Testis (tissue), 3 donors: ENCODE measurements around the gene GRIK4. TPM values are rescaled to one million over a fixed set of nuclear protein-coding genes. Genes with fewer than 3 reads are reported as not detected.

ENCODE experiments used
- DNase-seq: peaks from one replicate; pipeline ENCODE4 v3.0.0-alpha.2; 2019
- H3K27ac ChIP-seq, 2 donors: fragments of 200-600 bp; sonication (generic); one replicate each; pipeline ENCODE4 v1.5.1; 2019
- H3K27me3 ChIP-seq: fragments of 200-600 bp; sonication (generic); one replicate; pipeline ENCODE4 v1.5.1; 2019
- H3K36me3 ChIP-seq: fragments of 200-600 bp; sonication (generic); one replicate; pipeline ENCODE4 v1.5.1; 2017; ENCODE audit warnings: low read depth; ENCODE audit errors: missing control alignments
- H3K4me1 ChIP-seq: fragments of 200-600 bp; sonication (generic); one replicate; pipeline ENCODE4 v1.5.1; 2019
- H3K4me3 ChIP-seq, 2 donors: fragments of 200-600 bp; sonication (generic); one replicate each; pipeline ENCODE4 v1.5.1; 2017 to 2019
- H3K9me3 ChIP-seq: fragments of 200-600 bp; sonication (generic); one replicate; pipeline ENCODE4 v1.5.1; 2017
- POLR2A ChIP-seq: fragments of 450-650 bp; IDR thresholded peaks from one replicate; pipeline ENCODE4 v1.6.1; 2017; ENCODE audit warnings: antibody characterized with exemption, mild to moderate bottlenecking, moderate library complexity
- WGBS, 2 donors: methylation state at CpG; one replicate each; pipeline ENCODE4 v1.1.5; 2018; 5-methylcytosine and 5-hydroxymethylcytosine counted together
- intact Hi-C: fragments of 100-400 bp; cut with DNase I; formaldehyde crosslinking; loops from one replicate; pipeline ENCODE4 v1.15.1; 2023; ENCODE audit warnings: low total_unique reads
- polyA plus RNA-seq: library from polyadenylated mRNA; stranded (reverse); fragments of 350-450 nt; fragmentation: Illumina TruSeq; extraction: RNeasy Lipid Tissue Mini Kit (QIAGEN cat#74804); gene quantifications from one replicate; pipeline ENCODE4 v1.2.3, GENCODE V29; 2014; ENCODE audit warnings: low read depth, low replicate concordance; ENCODE audit not compliant: insufficient read depth
- total RNA-seq, 2 donors: library from RNA; depleted of rRNA; stranded (reverse); fragments of >200 nt; gene quantifications; one replicate each; pipeline ENCODE4 v1.2.3, GENCODE V29; 2016
- TF ChIP-seq, protein P1 (sequence below), 3 experiments: fragments of 450-650 bp in 2 of 3; fragments of 200-600 bp in 1 of 3; sonication (generic) in 1 of 3; IDR thresholded peaks; one replicate each; pipeline ENCODE4 v1.5.1; 2016 to 2019; ENCODE audit warnings: antibody characterized with exemption in 3 of 3, mild to moderate bottlenecking in 2 of 3, moderate library complexity in 1 of 3

Gene GRIK4
- total and polyA plus RNA-seq, 3 donors from 2014 or later, result 2.6 to 3.0 (median 2.6) TPM

- DNase-seq, result no peak
- intact Hi-C loops, result loop anchor here (10.0 kb wide), 1 partner anchor 167 kb away; the partner anchor contains the start of gene GRIK4
- TF ChIP-seq POLR2A, result no peak
- TF ChIP-seq, protein P1, sequence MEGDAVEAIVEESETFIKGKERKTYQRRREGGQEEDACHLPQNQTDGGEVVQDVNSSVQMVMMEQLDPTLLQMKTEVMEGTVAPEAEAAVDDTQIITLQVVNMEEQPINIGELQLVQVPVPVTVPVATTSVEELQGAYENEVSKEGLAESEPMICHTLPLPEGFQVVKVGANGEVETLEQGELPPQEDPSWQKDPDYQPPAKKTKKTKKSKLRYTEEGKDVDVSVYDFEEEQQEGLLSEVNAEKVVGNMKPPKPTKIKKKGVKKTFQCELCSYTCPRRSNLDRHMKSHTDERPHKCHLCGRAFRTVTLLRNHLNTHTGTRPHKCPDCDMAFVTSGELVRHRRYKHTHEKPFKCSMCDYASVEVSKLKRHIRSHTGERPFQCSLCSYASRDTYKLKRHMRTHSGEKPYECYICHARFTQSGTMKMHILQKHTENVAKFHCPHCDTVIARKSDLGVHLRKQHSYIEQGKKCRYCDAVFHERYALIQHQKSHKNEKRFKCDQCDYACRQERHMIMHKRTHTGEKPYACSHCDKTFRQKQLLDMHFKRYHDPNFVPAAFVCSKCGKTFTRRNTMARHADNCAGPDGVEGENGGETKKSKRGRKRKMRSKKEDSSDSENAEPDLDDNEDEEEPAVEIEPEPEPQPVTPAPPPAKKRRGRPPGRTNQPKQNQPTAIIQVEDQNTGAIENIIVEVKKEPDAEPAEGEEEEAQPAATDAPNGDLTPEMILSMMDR (IDR thresholded peaks at IDR 0.05), result no peak
Measured at GRCh38 chr11:120681434-120682331, 170.1 kb downstream of the GRIK4 start.

GRCh38 chr11:120682332-120682649 lies 170.7 kb downstream of the GRIK4 start:
- DNase-seq, result no peak
- TF ChIP-seq POLR2A, result no peak
- TF ChIP-seq, protein P1 (IDR thresholded peaks at IDR 0.05), result no peak
- no peak overlapping the region for H3K27ac ChIP-seq
- no peaks in the 10 kb centered on the region for H3K4me1 ChIP-seq
- intact Hi-C loops, result loop anchor here (10.0 kb wide), 1 partner anchor 167 kb away; the partner anchor contains the start of gene GRIK4
- no peak overlapping the region for H3K4me3 ChIP-seq
- H3K27me3 ChIP-seq, result no peaks in the 10 kb centered on the region
- H3K9me3 ChIP-seq, result no peaks in the 10 kb centered on the region
- 63 to 79% methylated on average over 3 of the region's 3 CpGs for WGBS, 2 donors
- no peaks in the 10 kb centered on the region for H3K36me3 ChIP-seq

More at GRCh38 chr11:120681434-120682331, 170.1 kb downstream of the GRIK4 start:
- Histone ChIP-seq H3K4me3 (no peak overlapping the region), H3K9me3 (no peaks in the 10 kb centered on the region), H3K27ac (no peak overlapping the region), H3K4me1 (no peaks in the 10 kb centered on the region), H3K27me3 (no peaks in the 10 kb centered on the region), H3K36me3 (no peaks in the 10 kb centered on the region)
- 80 to 84% methylated on average over 16 of the region's 16 CpGs for WGBS, 2 donors

DNA sequence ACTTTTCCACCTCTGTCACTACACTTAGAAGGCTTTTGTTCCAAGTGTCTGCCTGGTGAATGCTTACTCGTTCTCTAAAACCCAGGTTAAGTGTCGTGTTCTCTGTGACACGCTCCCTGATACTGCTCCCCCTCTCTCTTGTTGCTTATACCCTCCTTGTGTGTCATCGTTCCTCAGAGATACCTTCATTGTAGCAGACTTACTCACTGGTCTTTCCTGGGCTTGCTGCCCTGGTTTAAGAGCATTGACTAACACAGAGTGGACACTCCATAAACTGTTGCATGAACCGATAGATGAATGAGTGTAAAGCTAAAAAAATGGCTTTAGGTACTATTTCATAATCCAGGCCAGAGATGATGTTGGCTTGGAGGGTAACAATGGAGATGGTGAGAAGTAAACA lies 171.3 kb downstream of the GRIK4 start:
- no peak overlapping the region for H3K4me3 ChIP-seq
- intact Hi-C loops, result loop anchor here (10.0 kb wide), 1 partner anchor 168 kb away; the partner anchor contains the start of gene GRIK4
- no peaks in the 10 kb centered on the region for H3K27me3 ChIP-seq
- WGBS, 2 donors, result 92 to 96% methylated on average over 5 of the region's 5 CpGs
- no peaks in the 10 kb centered on the region for H3K4me1 ChIP-seq
- TF ChIP-seq, protein P1 (IDR thresholded peaks at IDR 0.05), result no peak
- TF ChIP-seq POLR2A, result no peak
- no peaks in the 10 kb centered on the region for H3K9me3 ChIP-seq
- no peak for DNase-seq
- no peaks in the 10 kb centered on the region for H3K36me3 ChIP-seq
- H3K27ac ChIP-seq, result no peak overlapping the region

DNA sequence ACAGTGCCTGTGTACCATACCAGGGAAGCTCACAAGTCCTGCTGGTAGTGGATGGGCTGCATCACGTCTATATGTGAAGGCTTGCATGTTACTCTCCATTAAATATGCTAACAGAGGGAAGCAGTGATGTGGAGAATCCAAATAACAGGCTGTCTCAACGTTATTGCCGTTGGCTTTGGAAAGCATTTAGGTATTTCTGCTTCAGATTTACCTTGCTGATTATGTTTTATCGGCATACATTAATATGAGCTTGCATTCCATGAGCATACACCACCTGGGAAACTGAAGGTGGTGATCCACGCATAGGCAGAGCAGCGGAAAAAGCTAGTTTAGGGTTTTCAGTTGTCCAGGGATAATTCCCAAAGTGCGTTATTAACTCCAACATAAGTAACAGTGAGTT lies 175.0 kb downstream of the GRIK4 start:
- H3K36me3 ChIP-seq, result no peaks in the 10 kb centered on the region
- TF ChIP-seq, protein P1 (IDR thresholded peaks at IDR 0.05), result no peak
- no peak for TF ChIP-seq POLR2A
- no peaks in the 10 kb centered on the region for H3K27me3 ChIP-seq
- no peak for DNase-seq
- H3K27ac ChIP-seq, result no peak overlapping the region
- no peaks in the 10 kb centered on the region for H3K4me1 ChIP-seq
- WGBS, 2 donors, result 88 to 90% methylated on average over 7 of the region's 7 CpGs
- no peaks in the 10 kb centered on the region for H3K9me3 ChIP-seq
- H3K4me3 ChIP-seq, result no peak overlapping the region
- intact Hi-C loops, result loop anchor here (5.0 to 10.0 kb wide), 2 partner anchors 172 to 426 kb away; partner anchors contain the start of gene GRIK4
